Duodenal mucosa (tissue), 2 donors: ENCODE results near the gene MLLT3.

Experiments used
- H3K27ac ChIP-seq: one replicate; pipeline ENCODE4 v1.7.0; 2013; ENCODE audit warnings: low read depth, low read length
- H3K27me3 ChIP-seq, 2 donors: one replicate each; pipeline ENCODE4 v1.7.0; 2013; ENCODE audit warnings: low read length in 2 of 2, control low read depth in 1 of 2; ENCODE audit not compliant: insufficient read depth in 2 of 2, control insufficient read depth in 1 of 2
- H3K36me3 ChIP-seq, 2 donors: one replicate each; pipeline ENCODE4 v1.7.0; 2013; ENCODE audit warnings: low read length in 2 of 2, control low read depth in 1 of 2; ENCODE audit not compliant: insufficient read depth in 2 of 2, control insufficient read depth in 1 of 2
- H3K4me1 ChIP-seq, 2 donors: one replicate each; pipeline ENCODE4 v1.7.0; 2013; ENCODE audit warnings: low read length in 2 of 2, control low read depth in 1 of 2; ENCODE audit not compliant: insufficient read depth in 2 of 2, control insufficient read depth in 1 of 2
- H3K4me3 ChIP-seq, 2 donors: one replicate each; pipeline ENCODE4 v1.7.0; 2013; ENCODE audit warnings: low read length in 2 of 2, low read depth in 1 of 2
- H3K9ac ChIP-seq, 2 donors: one replicate each; pipeline ENCODE4 v1.7.0; 2013; ENCODE audit warnings: low read length in 2 of 2, low read depth in 1 of 2
- H3K9me3 ChIP-seq, 2 donors: one replicate each; pipeline ENCODE4 v1.7.0; 2013; ENCODE audit warnings: low read length in 2 of 2, control low read depth in 1 of 2; ENCODE audit not compliant: control insufficient read depth in 1 of 2

The MLLT3 gene

DNA sequence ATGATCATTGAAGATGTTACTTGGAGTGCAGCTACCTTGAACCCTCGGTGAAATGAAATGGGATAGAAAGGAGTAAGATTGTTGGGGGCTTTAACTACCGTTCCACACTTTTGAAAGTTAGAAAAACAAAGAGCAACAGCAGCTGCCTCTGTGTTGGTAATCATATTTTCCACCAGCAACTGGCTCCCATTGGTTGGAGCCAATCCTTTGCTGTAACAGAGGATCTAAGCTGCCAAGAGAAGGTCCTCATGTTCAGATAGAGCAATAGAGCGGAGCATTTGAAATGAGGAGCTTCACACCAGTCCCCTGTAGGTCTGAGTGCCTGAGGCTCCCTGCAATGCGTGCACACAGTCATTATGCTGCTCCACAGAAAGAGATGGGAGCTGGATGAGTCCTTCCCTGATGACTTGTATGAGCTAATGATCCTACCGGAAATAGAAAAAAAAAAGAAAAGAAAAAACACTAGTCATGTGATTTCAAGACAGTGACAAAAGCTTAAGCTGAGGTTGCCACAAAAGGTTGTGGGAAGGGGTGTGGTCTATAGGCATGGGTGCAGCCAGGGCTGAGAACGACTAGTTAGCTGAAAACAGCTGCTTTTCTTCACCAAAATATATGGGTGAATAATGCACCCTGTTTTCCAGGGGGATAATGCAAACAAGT, 300.7 kb downstream of the MLLT3 start:
- no peaks in the 10 kb centered on the region for H3K36me3 ChIP-seq
- no peak overlapping the region for H3K27ac ChIP-seq
- H3K27me3 ChIP-seq = no peaks in the 10 kb centered on the region
- no peak overlapping the region for H3K4me3 ChIP-seq
- no peaks in the 10 kb centered on the region for H3K4me1 ChIP-seq
- no peak overlapping the region for H3K9ac ChIP-seq
- H3K9me3 ChIP-seq = no peaks in the 10 kb centered on the region

DNA sequence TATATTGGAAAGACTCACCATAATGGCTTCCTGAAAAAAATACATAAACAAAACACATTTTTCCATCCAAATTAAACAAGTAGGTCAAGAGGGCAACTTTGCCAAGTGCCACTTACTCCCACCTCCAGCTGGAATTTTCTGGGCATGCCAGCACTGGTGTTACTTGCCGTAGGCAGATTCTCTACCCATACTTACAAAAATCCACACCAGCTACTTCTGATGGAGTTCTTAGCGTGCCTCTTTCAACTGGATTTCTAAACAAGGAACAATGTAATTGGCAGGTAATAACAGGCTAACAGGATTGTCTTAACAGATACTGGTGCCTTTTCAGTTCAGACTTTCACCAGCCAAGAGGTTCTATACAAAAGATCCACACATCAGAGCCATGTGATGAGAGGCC, 301.4 kb downstream of the MLLT3 start:
- Histone ChIP-seq H3K27ac (no peak overlapping the region), H3K27me3 (no peaks in the 10 kb centered on the region), H3K4me3 (no peak overlapping the region), H3K36me3 (no peaks in the 10 kb centered on the region), H3K9me3 (no peaks in the 10 kb centered on the region), H3K4me1 (no peaks in the 10 kb centered on the region), H3K9ac (no peak overlapping the region)

DNA sequence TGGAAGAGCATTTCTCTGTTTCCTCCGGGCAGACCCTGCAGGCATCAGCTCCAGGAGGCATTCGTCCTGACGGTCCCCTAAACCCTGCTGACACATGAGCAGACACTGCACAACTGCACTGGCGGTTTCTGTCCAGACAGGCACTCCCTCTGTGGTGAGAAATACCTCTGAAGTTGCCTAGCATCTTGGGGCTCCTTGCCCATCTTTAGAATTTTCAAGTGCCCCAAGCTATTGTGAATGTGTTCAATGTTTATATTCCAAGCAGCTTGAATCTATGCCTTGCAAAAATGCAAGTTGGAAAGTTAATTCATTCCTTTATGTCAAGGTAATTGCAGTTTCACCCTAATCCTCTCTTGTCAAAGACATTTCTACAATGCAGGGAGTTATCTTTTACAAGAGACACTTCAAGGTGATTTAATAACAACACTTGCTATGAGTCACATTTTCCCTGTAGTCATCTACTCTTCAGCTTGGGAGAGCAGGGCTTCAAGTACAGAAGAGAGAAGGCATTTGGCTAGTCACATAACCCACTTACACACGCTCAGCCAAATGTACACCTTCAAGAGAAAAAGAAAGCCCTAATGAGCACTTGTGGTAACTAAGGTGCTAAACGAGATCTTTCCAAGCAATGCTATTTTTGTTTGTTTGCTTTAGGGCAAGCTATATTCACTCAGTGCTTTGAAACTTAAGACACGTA, 302.5 kb downstream of the MLLT3 start:
- no peaks in the 10 kb centered on the region for H3K9me3 ChIP-seq
- H3K27me3 ChIP-seq = no peaks in the 10 kb centered on the region
- H3K4me3 ChIP-seq = no peak overlapping the region
- no peak overlapping the region for H3K9ac ChIP-seq
- no peaks in the 10 kb centered on the region for H3K4me1 ChIP-seq
- H3K36me3 ChIP-seq = no peaks in the 10 kb centered on the region
- H3K27ac ChIP-seq = no peak overlapping the region

DNA sequence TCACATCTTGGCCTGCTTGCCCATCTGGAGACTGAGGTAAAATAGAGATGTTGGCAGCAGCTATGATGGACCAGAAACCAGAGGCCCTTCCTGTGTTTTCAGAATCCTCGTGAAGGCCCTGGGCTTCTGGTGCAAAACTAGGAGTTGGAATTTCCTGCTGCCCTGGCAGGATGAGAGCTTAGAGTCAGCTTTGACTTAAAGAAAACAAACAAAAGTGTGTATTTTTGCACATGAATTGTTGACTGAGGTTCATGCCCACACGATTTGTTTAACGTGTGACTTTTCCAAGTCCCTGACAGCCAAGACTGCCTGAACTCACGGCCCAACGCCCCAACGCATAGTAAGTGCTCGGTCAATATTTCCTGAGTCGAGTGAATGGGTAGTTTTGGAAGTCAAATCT, 303.1 kb downstream of the MLLT3 start:
- H3K27me3 ChIP-seq = no peaks in the 10 kb centered on the region
- H3K4me1 ChIP-seq = no peaks in the 10 kb centered on the region
- no peaks in the 10 kb centered on the region for H3K36me3 ChIP-seq
- no peak overlapping the region for H3K4me3 ChIP-seq
- H3K9ac ChIP-seq = no peak overlapping the region
- no peak overlapping the region for H3K27ac ChIP-seq
- no peaks in the 10 kb centered on the region for H3K9me3 ChIP-seq

DNA sequence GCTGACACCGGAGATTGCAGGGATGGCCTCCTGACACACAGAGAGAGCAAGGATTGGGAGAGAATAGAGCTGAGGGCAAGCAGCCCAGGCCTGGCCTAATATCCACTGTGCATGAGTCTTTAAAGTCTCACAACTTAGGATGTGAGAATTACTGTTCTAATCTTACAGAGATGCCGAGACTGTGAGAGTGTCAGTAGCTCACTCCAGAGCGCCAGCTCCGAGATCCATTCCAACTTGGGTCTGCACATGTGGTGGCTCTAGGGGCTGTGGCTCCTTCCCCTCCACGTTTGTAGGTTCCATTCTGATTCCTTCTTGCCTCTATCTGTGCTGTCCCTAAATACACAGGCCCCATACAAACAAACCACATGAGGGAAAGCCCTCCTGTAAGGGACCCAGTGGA, 304.6 kb downstream of the MLLT3 start:
- no peaks in the 10 kb centered on the region for H3K36me3 ChIP-seq
- H3K4me3 ChIP-seq = no peak overlapping the region
- no peak overlapping the region for H3K9ac ChIP-seq
- no peaks in the 10 kb centered on the region for H3K9me3 ChIP-seq
- H3K4me1 ChIP-seq = no peaks in the 10 kb centered on the region
- no peak overlapping the region for H3K27ac ChIP-seq
- H3K27me3 ChIP-seq = no peaks in the 10 kb centered on the region

DNA sequence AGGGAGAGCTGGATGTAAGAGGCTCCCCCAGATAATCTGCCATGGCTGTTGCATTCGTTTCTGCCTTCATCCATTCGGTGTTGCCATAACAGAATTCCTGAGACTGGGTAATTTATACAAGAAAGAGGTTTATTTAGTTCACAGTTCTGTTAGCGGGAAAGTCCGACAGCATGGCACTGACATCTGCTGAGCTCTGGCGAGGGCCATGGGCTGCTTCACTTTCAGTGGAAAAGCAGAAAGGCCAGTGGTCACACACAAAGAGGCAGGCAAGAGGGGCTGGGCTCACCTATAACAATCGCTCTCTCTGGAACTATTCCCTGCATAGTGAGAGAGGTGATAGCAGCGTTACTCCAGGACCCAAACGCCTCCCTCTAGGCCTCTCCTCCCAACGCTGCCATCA, 305.9 kb downstream of the MLLT3 start:
- H3K27ac ChIP-seq = no peak overlapping the region
- H3K4me3 ChIP-seq = no peak overlapping the region

DNA sequence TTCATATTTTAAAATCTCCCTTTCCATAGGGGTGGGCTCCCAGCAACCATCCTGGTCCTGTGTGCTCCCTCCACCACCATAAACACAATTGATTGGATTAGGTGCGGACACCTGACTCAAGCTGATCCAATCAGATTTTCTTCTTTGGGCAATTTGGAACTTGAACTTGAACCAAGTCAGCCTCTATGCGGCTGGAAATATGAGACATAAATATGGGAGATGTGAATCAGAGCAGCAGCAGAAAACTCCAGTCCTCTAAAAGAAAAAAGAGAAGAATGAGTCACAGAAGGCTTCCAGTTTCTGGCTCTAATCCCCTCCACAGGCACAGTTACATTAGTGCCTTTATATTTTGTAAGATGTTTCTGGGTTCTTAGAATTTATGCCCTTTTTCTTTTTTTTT, 306.6 kb downstream of the MLLT3 start:
- Histone ChIP-seq H3K9ac (no peak overlapping the region), H3K4me1 (no peaks in the 10 kb centered on the region), H3K9me3 (no peaks in the 10 kb centered on the region), H3K27ac (no peak overlapping the region), H3K27me3 (no peaks in the 10 kb centered on the region), H3K4me3 (no peak overlapping the region), H3K36me3 (no peaks in the 10 kb centered on the region)

More for the DNA sequence above, 305.9 kb downstream of the MLLT3 start:
- no peaks in the 10 kb centered on the region for H3K27me3 ChIP-seq
- H3K9me3 ChIP-seq = no peaks in the 10 kb centered on the region
- H3K36me3 ChIP-seq = no peaks in the 10 kb centered on the region
- H3K4me1 ChIP-seq = no peaks in the 10 kb centered on the region
- no peak overlapping the region for H3K9ac ChIP-seq

DNA sequence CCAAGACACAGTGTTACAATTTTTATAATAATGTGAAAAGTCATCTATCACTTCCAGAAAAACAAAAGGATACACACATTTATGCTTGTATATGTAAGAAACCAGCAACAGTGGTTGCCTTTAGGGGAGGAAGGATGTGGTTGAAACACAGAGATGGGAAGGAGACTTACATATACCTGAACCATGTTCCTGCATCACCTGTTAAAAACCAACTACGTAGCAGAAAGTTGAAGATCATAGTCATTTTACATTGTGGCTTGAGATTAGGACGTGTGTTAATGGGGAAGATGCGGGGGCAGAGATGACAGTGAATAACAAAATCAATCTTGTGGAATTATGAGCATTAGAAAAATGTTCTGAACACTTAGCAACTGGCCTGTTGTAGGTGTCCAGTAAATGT, 307.3 kb downstream of the MLLT3 start:
- H3K9ac ChIP-seq = no peak overlapping the region
- H3K27ac ChIP-seq = no peak overlapping the region

DNA sequence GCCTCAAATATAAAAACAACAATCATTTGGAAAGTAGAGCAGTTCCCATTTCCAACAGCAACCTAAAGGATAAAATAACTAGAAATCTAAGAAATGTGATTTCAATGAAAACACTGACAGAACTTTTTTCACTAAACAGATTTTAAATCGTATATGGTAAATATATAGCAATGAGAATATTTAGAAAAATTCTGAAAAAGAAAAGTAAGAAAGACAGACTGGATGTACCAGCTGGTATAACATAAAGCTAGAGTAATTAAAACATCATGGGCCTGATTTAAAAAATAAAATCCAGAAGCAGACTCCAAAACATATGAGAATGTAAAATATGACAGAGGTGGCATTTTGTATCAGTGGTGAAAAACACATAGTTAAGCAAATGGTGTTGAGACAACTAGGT, 308.9 kb downstream of the MLLT3 start:
- Histone ChIP-seq H3K4me3 (no peak overlapping the region), H3K9ac (no peak overlapping the region), H3K9me3 (no peaks in the 10 kb centered on the region), H3K36me3 (no peaks in the 10 kb centered on the region), H3K27ac (no peak overlapping the region), H3K27me3 (no peaks in the 10 kb centered on the region), H3K4me1 (no peaks in the 10 kb centered on the region)

More for the DNA sequence above, 307.3 kb downstream of the MLLT3 start:
- no peaks in the 10 kb centered on the region for H3K27me3 ChIP-seq
- H3K4me3 ChIP-seq = no peak overlapping the region
- no peaks in the 10 kb centered on the region for H3K36me3 ChIP-seq
- no peaks in the 10 kb centered on the region for H3K9me3 ChIP-seq
- no peaks in the 10 kb centered on the region for H3K4me1 ChIP-seq

DNA sequence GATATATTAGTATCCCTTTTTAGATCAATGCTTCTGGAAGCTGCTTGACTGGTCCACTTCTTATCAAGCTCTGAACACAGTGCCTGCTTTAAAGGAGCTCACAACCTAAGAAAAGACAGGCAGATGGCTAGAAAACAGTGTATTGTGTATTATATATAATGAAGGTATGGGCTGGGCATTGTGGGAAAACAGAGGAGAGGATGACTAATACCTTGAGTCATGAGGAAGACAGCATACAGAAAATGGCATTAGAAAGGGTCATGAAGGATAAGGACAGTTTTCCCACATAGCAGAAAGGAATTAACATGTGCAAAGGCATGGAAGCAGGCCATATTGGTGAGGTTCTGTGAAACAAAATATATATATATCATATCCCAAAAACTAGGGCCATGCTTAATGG, 309.6 kb downstream of the MLLT3 start:
- H3K9me3 ChIP-seq = no peaks in the 10 kb centered on the region

More for the DNA sequence above, 309.6 kb downstream of the MLLT3 start:
- Histone ChIP-seq H3K27ac (no peak overlapping the region), H3K27me3 (no peaks in the 10 kb centered on the region), H3K36me3 (no peaks in the 10 kb centered on the region), H3K4me1 (no peaks in the 10 kb centered on the region), H3K9ac (no peak overlapping the region), H3K4me3 (no peak overlapping the region)
